ENCODE data around the gene IVD.

The IVD gene

DNA sequence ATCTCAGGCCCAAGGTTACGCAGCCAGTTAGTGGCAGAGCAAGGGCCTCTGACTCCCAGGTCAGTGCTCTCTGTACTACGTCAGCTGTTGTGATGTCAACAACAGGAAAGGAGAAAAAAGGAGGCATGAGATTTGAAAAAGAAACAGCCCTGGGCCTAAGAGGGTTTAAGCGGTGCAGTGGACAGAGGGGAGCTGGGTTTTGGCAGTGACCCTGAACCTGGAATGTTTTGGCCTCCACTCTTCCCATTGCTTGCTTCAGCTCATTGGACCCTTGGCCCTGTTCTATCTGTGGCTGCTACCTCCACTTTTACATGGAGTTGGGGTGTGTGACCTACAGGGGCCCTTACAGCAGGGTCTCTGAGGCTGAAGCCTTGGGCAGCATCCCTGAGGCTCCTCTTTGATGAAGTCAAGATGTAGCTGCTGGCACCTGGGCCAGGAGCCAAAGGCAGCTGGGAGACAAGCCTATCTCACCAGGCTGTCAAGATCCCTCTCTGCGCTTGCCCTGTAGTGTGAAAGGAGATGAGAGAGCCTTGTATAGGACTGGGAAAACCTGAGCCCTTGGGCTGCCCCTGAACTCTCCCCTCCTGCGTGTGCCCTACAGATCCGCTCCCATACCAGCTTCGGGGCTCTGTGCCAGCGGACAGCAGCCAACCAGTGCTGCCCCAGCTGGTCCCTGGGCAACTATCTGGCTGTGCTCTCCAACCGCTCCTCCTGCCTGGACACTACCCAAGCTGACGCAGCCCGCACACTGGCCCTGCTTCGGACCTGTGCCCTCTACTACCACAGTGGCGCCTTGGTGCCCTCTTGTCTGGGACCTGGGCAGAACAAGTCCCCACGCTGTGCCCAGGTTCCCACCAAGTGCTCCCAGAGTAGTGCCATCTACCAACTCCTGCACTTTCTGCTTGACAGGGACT is 38.9 kb upstream of the IVD start:
- DNase-seq (ENCODE audit: low spot score) = no peak
- TF ChIP-seq, protein P1, sequence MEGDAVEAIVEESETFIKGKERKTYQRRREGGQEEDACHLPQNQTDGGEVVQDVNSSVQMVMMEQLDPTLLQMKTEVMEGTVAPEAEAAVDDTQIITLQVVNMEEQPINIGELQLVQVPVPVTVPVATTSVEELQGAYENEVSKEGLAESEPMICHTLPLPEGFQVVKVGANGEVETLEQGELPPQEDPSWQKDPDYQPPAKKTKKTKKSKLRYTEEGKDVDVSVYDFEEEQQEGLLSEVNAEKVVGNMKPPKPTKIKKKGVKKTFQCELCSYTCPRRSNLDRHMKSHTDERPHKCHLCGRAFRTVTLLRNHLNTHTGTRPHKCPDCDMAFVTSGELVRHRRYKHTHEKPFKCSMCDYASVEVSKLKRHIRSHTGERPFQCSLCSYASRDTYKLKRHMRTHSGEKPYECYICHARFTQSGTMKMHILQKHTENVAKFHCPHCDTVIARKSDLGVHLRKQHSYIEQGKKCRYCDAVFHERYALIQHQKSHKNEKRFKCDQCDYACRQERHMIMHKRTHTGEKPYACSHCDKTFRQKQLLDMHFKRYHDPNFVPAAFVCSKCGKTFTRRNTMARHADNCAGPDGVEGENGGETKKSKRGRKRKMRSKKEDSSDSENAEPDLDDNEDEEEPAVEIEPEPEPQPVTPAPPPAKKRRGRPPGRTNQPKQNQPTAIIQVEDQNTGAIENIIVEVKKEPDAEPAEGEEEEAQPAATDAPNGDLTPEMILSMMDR (IDR thresholded peaks at IDR 0.05; ENCODE audit: borderline replicate concordance, control extremely low read depth, extremely low read depth, insufficient read depth, missing control alignments) = no peak
- in situ Hi-C loops (cut with MboI; ENCODE audit: low sequenced_read_pairs, unreplicated experiment) = no loop called here

GRCh38 chr15:40367371-40367685 is 38.3 kb upstream of the IVD start:
- DNase-seq (ENCODE audit: low spot score) = peak; percentile 30
- TF ChIP-seq, protein P1 (IDR thresholded peaks at IDR 0.05; ENCODE audit: borderline replicate concordance, control extremely low read depth, extremely low read depth, insufficient read depth, missing control alignments) = no peak
- in situ Hi-C loops (cut with MboI; ENCODE audit: low sequenced_read_pairs, unreplicated experiment) = no loop called here

GRCh38 chr15:40367686-40368611 is 37.6 kb upstream of the IVD start:
- TF ChIP-seq, protein P1 (IDR thresholded peaks at IDR 0.05; ENCODE audit: borderline replicate concordance, control extremely low read depth, extremely low read depth, insufficient read depth, missing control alignments) = peak; percentile 83
- in situ Hi-C loops (cut with MboI; ENCODE audit: low sequenced_read_pairs, unreplicated experiment) = no loop called here
- peak; percentile 93 for DNase-seq (ENCODE audit: low spot score)

DNA sequence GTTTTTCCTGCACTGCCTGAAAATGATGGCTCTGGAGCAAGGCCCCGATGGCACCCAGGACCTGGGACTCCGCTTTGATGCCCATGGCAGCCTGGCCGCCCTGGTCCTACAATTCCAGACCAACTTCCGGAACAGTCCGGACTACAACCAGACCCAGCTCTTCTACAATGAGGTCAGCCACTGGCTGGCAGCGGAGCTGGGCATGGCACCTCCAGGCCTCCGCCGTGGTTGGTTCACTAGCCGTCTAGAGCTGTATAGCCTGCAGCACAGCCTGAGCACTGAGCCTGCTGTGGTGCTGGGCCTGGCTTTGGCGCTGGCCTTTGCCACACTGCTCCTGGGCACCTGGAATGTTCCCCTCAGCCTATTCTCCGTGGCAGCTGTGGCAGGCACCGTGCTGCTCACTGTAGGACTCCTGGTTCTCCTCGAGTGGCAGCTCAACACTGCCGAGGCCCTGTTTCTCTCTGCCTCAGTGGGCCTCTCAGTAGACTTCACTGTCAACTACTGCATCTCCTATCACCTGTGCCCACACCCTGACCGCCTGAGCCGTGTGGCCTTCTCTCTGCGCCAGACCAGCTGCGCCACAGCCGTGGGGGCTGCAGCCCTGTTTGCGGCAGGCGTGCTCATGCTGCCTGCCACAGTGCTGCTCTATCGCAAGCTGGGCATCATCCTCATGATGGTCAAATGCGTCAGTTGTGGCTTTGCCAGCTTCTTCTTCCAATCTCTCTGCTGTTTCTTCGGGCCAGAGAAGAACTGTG is 36.7 kb upstream of the IVD start:
- in situ Hi-C loops (cut with MboI; ENCODE audit: low sequenced_read_pairs, unreplicated experiment) = no loop called here
- DNase-seq (ENCODE audit: low spot score) = no peak
- TF ChIP-seq, protein P1 (IDR thresholded peaks at IDR 0.05; ENCODE audit: borderline replicate concordance, control extremely low read depth, extremely low read depth, insufficient read depth, missing control alignments) = no peak

GRCh38 chr15:40369474-40369869 is 36.1 kb upstream of the IVD start:
- TF ChIP-seq, protein P1 (IDR thresholded peaks at IDR 0.05; ENCODE audit: borderline replicate concordance, control extremely low read depth, extremely low read depth, insufficient read depth, missing control alignments) = no peak
- in situ Hi-C loops (cut with MboI; ENCODE audit: low sequenced_read_pairs, unreplicated experiment) = no loop called here
- DNase-seq (ENCODE audit: low spot score) = no peak

GRCh38 chr15:40369971-40370370 is 35.6 kb upstream of the IVD start:
- no peak for DNase-seq (ENCODE audit: low spot score)
- in situ Hi-C loops (cut with MboI; ENCODE audit: low sequenced_read_pairs, unreplicated experiment) = no loop called here
- TF ChIP-seq, protein P1 (IDR thresholded peaks at IDR 0.05; ENCODE audit: borderline replicate concordance, control extremely low read depth, extremely low read depth, insufficient read depth, missing control alignments) = no peak
